ENCODE measurements around the gene PDLIM5.
"Not testable (repeated sequence)": the region's sequence is repeated elsewhere in the genome, so short reads cannot be mapped to it uniquely, and the experiment has no call there.

The PDLIM5 gene

GRCh38 chr4:94660614-94661013, 208.9 kb downstream of the PDLIM5 start:
- TF ChIP-seq POLR2A (IDR thresholded peaks at IDR 0.05; ENCODE audit: low read depth, low read length), result no peak
- DNase-seq (ENCODE audit: insufficient read length, low spot score) (no peak), FAIRE-seq (no peak)

GRCh38 chr4:94665021-94665420, 213.3 kb downstream of the PDLIM5 start:
- not testable (repeated sequence) for FAIRE-seq; DNase-seq (ENCODE audit: insufficient read length, low spot score)

GRCh38 chr4:94665500-94666404, 214.0 kb downstream of the PDLIM5 start:
- no peak for TF ChIP-seq POLR2A (IDR thresholded peaks at IDR 0.05; ENCODE audit: low read depth, low read length)
- no peak for DNase-seq (ENCODE audit: insufficient read length, low spot score)
- FAIRE-seq, result no peak

GRCh38 chr4:94668724-94669123, 217.0 kb downstream of the PDLIM5 start:
- DNase-seq (ENCODE audit: insufficient read length, low spot score), result no peak
- no peak for TF ChIP-seq POLR2A (IDR thresholded peaks at IDR 0.05; ENCODE audit: low read depth, low read length)
- no peak for FAIRE-seq

GRCh38 chr4:94669672-94670664, 218.2 kb downstream of the PDLIM5 start:
- TF ChIP-seq POLR2A (IDR thresholded peaks at IDR 0.05; ENCODE audit: low read depth, low read length), result no peak
- FAIRE-seq, result no peak
- DNase-seq (ENCODE audit: insufficient read length, low spot score), result no peak

- no peak for TF ChIP-seq POLR2A (IDR thresholded peaks at IDR 0.05; ENCODE audit: low read depth, low read length)
- no peak for FAIRE-seq
- DNase-seq (ENCODE audit: insufficient read length, low spot score), result no peak
These were observed 219.4 kb downstream of the PDLIM5 start for GRCh38 chr4:94671113-94671512.

GRCh38 chr4:94673961-94674360, 222.2 kb downstream of the PDLIM5 start:
- no peak for TF ChIP-seq POLR2A (IDR thresholded peaks at IDR 0.05; ENCODE audit: low read depth, low read length)
- no peak for DNase-seq (ENCODE audit: insufficient read length, low spot score)
- no peak for FAIRE-seq

GRCh38 chr4:94676970-94677369, 225.2 kb downstream of the PDLIM5 start:
- TF ChIP-seq POLR2A (IDR thresholded peaks at IDR 0.05; ENCODE audit: low read depth, low read length), result no peak
- DNase-seq (ENCODE audit: insufficient read length, low spot score) (no peak), FAIRE-seq (no peak)

- no peak for TF ChIP-seq POLR2A (IDR thresholded peaks at IDR 0.05; ENCODE audit: low read depth, low read length)
- DNase-seq (ENCODE audit: insufficient read length, low spot score) (peak; percentile 5), FAIRE-seq (no peak)
These were observed 227.2 kb downstream of the PDLIM5 start for GRCh38 chr4:94678896-94679295.

GRCh38 chr4:94680176-94680862, 228.6 kb downstream of the PDLIM5 start:
- FAIRE-seq, result no peak
- no peak for DNase-seq (ENCODE audit: insufficient read length, low spot score)
- TF ChIP-seq POLR2A (IDR thresholded peaks at IDR 0.05; ENCODE audit: low read depth, low read length), result no peak

GRCh38 chr4:94686086-94686485, 234.3 kb downstream of the PDLIM5 start:
- no peak for TF ChIP-seq POLR2A (IDR thresholded peaks at IDR 0.05; ENCODE audit: low read depth, low read length)

GRCh38 chr4:94689155-94689860, 237.6 kb downstream of the PDLIM5 start:
- FAIRE-seq (no peak), DNase-seq (ENCODE audit: insufficient read length, low spot score) (no peak)
- TF ChIP-seq POLR2A (IDR thresholded peaks at IDR 0.05; ENCODE audit: low read depth, low read length), result no peak

More at GRCh38 chr4:94686086-94686485, 234.3 kb downstream of the PDLIM5 start:
- DNase-seq (ENCODE audit: insufficient read length, low spot score) (no peak), FAIRE-seq (no peak)

- no peak for TF ChIP-seq POLR2A (IDR thresholded peaks at IDR 0.05; ENCODE audit: low read depth, low read length)
- DNase-seq (ENCODE audit: insufficient read length, low spot score) (no peak), FAIRE-seq (peak; percentile 45)
These were observed 239.1 kb downstream of the PDLIM5 start for GRCh38 chr4:94690851-94691254.
